Stimulated activated CD4-positive, alpha-beta T cell treated with anti-CD3 and anti-CD28 coated beads, Interleukin-2, amount 100 ng/mL, for 4 hours (primary cell): ENCODE results near the gene NDUFA1.
"Not testable (repeated sequence)": the region's sequence is repeated elsewhere in the genome, so short reads cannot be mapped to it uniquely, and the experiment has no call there.

Experiments
- DNase-seq: peaks from one replicate; pipeline ENCODE4 v3.0.0-alpha.2; 2020; ENCODE audit warnings: low read depth

The NDUFA1 gene

GRCh38 chrX:119871599-119872395, at the start of gene NDUFA1, which contains the start of gene RNF113A:
Gene NDUFA1 (plus strand): TSS chrX:119871832. CDS start chrX:119871912, 80 bp downstream.
Gene RNF113A (minus strand): TSS chrX:119871733. CDS start chrX:119871613, 120 bp downstream.
- DNase-seq, result peak; percentile 73

DNA sequence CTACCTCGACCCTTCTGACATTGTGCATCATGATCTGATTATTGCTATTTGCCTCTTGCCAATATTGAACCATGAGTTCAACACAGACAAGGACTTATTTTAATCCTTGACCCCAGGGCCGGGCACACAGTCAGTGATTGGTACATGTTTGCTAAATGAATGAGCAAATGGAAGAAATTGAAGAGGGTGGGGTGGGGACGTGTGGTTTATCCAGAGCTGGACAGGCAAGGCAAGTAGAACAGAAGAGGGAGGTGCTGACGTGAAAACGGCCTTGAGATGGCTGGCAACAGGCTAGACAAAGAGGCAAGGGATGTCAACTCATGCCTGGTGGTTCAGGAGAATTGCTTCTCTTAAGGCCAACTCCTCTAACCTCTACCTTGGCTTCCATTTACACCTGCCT, 47.4 kb upstream of the NDUFA1 start:
- DNase-seq, result not testable (repeated sequence)

- no peak for DNase-seq
These were observed 45.2 kb upstream of the NDUFA1 start for GRCh38 chrX:119826399-119826959.

- no peak for DNase-seq
These were observed 43.2 kb upstream of the NDUFA1 start for GRCh38 chrX:119828446-119828845.

DNA sequence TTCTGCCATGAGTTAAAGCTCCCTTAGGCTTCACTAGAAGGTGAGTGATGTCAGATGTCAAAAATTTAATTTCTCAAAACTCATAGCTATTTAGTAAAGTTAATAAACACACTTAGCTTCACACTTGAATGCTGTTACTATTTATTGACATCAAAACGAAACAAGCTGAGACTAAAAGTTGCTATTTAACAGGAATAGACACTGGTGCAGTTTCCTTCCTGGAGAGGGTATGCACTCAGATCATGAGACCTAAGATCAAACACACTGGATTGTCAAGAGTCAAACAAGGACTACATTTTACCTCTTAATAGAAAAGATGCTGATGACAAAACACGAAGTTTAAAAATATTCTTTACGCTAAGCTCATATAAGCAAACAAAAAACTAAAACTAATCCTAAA, 37.7 kb upstream of the NDUFA1 start:
- no peak for DNase-seq

- peak; percentile 91 for DNase-seq
These were observed 19.0 kb upstream of the NDUFA1 start, which contains the start of gene UPF3B for GRCh38 chrX:119852382-119853353. Gene UPF3B (minus strand): TSS chrX:119852963. CDS start chrX:119852928, 35 bp downstream.

- no peak for DNase-seq
These were observed 18.2 kb upstream of the NDUFA1 start for GRCh38 chrX:119853444-119853843.

- DNase-seq, result no peak
These were observed 953 bp upstream of the NDUFA1 start for GRCh38 chrX:119870626-119871131.

GRCh38 chrX:119871245-119871598, 410 bp upstream of the NDUFA1 start:
- no peak for DNase-seq

- DNase-seq, result no peak
These were observed 7.1 kb downstream of the NDUFA1 start for GRCh38 chrX:119878740-119879139.

DNA sequence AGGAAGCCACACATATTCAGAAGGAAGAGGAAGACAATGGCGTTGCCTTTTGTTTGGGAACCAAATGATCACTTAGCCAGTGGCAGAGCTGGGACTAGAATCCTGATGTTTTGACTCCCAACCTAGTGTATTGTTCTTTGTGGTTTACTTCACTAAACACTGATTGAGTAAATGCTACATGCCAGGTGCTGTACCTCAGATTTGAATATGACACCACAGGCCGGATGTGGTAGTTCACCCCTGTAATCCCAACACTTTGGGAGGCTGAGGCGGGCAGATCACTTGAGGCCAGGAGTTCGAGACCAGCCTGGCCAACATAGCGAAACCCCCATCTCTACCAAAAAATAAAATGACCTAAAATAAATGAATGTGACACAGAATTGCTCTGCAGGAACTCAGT, 8.4 kb downstream of the NDUFA1 start:
- DNase-seq, result no peak

DNA sequence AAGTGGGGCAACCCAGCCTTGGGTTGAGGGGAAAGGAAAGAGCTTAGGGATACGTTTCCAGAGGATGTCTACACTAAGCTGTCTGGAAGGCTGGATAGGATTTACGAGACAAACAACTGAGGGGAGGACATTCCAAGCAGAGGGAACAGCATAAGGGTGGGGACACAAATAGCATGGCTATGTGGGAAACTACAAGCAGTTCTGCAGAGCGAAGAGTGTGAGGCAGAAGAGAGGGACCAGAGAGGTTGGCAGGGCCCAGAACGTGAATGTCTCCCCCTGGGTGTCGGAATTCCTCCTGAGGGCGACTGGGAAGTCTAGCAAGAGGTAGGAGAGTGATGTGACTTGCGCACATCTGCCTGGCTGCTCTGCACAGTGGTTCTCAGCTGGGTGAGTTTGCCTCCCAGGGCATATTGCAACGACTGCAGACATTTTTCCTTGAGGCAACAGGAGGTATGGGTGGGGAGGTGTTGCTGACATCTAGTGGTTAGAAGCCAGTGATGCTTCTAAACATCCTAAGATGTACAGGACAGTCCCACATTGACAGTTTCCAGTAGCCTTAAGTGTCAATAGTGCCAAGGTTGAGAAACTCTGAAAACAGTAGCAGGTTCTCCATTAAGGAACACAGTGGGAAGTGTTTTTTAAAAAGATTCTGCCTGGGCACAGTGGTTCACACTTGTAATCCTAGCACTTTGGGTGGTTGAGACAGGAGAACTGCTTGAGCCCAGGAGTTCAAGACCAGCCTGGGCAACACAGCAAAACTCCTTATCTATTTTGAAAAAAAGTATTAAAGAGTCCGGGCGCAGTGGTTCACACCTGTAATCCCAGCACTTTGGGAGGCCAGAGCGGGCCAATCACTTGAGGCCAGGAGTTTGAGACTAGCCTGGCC, 9.2 kb downstream of the NDUFA1 start:
- no peak for DNase-seq

DNA sequence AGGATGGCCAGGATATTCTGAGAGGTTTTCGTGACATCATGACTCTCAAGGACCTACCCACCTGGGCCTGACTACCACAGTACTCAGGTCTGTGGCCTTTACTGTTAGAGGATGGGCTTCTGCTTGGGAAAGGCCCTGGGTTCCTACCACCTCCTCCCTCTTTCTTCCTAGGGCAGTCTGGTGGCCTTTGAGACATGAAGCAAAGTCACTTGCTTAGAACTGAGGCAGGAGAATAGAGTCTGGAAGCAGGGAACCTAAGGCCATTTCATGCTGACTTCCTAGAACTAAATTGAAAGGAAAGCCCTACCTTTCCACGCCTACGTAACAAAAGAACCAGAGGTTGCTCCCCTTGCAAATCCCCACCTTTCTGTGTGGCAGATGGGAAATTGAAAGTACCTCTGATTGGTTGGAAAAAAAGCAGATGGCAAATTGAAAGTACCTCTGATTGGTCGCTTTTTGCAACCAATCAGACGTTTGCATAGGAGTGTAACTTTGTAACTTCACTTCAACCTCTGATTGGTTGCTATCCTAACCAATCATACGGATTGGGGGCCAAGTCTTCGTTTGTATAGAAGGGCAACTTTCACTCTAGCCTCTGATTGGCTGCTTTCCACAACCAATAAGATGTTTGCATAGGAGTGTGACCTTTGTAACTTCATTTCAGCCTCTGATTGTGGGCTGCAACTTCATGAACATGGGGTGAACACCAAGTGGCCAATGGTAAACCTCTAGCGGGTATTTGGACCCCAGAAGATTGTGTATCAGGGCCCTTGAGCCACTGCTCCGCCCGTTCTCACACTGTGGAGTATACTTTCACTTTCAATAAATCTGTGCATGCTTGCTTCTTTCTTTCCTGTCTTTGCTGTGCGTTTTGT, 14.2 kb downstream of the NDUFA1 start:
- no peak for DNase-seq

- DNase-seq, result no peak
These were observed 16.2 kb downstream of the NDUFA1 start for GRCh38 chrX:119887721-119888425.

GRCh38 chrX:119890626-119891025, 19.0 kb downstream of the NDUFA1 start:
- DNase-seq, result not testable (repeated sequence)

DNA sequence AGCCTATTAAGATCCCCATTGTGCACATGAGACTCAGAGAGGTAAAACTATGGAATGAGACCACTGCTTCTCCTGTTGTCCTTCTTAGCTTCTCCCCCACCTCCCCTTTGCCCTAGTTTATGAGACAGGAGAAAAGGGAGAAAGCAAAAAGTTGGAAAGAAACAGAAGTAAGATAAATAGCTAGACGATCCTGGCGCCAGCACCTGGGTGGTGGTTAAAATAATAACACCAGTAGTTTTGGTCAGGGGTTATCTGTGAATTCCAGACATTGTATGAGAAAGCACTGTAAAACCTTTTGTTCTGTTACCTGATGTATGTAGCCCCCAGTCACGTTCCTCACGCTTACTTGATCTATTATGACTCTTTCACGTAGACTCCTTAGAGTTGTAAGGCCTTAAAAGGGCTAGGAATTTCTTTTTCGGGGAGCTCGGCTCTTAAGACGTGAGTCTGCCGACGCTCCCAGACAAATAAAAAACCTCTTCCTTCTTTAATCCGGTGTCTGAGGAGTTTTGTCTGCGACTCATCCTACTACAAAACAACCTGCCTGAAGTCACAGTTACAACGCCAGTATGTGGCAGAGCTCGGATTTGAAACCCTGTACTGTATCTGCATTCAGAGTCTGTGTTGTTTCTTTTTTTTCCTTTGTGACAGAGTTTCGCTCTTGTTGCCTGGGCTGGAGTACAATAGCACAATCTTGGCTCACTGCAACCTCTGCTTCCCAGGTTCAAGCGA, 20.5 kb downstream of the NDUFA1 start:
- not testable (repeated sequence) for DNase-seq

DNA sequence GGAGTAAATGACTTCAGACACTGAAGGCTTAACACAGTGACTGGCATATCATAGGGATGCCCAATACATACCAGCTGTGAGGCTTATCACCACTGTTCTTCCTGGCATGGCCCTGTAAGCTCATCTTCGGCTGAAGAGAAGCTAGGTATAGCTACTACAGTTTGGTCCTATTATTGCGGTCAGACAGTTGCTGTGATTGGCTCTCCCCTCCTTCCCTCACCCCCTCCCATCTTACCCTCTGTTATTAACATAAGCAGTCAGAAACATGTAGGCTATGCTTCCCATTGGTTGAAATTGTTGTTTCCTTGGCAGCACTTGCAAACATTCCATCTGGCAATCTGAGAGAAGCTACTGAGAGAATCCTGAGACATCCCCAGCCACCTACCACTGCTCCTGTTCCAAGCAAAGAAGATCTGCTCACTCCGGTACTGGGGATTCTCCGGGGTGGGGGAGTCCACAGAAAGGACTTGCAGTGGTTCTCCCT, 24.3 kb downstream of the NDUFA1 start, which contains the start of gene AKAP14:
AKAP14 (plus strand) TSS at position 51 of the 484 bp plus-strand sequence. CDS start 7,331 bp downstream, outside the sequence.
- no peak for DNase-seq

DNA sequence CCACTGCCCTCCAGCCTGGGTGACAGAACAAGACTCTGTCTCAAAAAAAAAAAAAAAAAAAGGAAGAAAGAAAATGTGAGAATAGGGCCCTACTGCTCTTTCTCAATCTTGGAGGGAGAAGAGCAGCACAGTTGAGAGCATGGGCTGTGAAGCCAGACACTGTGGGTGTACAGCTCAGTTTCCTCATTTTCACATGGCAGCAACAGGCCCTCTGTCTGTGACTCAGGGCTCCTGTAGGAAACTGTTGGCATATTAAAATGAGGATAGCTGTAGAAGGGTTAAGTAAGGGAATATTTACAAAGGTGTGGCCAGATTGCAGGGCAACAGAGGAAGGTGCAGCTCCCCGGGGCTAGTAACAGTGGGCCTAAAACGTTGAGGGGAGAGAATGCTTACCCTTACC, 27.5 kb downstream of the NDUFA1 start:
- no peak for DNase-seq
